Measurements from ENCODE around the gene SMIM17. TPM values are rescaled to one million over a fixed set of nuclear protein-coding genes. Genes with fewer than 3 reads are reported as not detected.

The SMIM17 gene
- total and polyA plus RNA-seq, 5 donors from 2014 or later = 0.45 TPM; not detected in 4

DNA sequence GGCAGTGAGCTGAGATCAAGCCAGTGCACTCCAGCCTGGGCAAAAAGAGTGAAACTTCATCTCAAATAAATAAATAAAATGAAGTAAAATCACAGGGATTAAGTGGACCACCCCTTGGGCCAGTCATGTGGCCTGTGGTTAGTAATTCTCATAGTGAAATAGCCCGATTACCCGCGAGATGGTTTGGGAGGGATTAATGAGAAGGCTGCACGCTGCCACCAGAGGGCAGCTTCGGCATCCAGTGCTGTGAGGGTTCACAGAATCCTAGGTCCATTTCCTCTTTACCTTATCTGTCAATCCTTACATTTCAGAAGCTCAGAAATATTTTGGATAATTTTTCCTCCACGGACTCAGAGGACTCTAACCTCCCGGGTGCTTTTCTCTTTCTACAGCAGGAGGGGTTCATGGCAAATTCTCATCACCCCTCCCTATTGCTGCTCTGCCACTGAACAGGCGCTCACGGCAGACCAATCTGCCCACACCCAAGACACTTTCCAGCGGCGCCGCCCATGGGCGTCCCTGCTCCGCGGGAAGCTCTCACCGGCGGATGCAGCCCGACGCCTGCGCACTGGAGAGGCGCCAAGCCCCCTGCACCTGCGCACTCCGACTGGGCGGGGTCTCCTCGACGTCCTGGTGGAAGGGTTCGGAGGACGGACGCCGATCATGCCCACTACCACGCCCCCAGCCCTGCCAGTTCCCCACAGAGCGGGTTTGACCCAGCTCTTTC lies 17.6 kb downstream of the SMIM17 start:
- Histone ChIP-seq H3K27me3 (ENCODE audit: control insufficient read depth, insufficient read depth, low read length) (no peaks in the 10 kb centered on the region), H3K36me3 (ENCODE audit: control insufficient read depth, insufficient read depth, low read length) (no peaks in the 10 kb centered on the region), H3K27ac (ENCODE audit: insufficient read depth, low read length, poor library complexity, severe bottlenecking) (no peak overlapping the region), H3K9me3 (ENCODE audit: control insufficient read depth in 2 of 2, low read length in 2 of 2) (peaks cover under 1 to 38% of the 10 kb centered on the region in 2 experiments), H3K4me1 (ENCODE audit: control insufficient read depth, insufficient read depth, low read length, poor library complexity, severe bottlenecking) (no peaks in the 10 kb centered on the region), H3K4me3 (ENCODE audit: low read depth, low read length) (no peak overlapping the region)
- DNase-seq (no peak), ATAC-seq (ENCODE audit: low read depth in 2 of 2) (no peak)
- H3K4me3 Mint-ChIP-seq = no peak overlapping the region
- H3K36me3 Mint-ChIP-seq = peaks cover 10% of the 10 kb centered on the region
- peak overlapping the region in 1 of 3 donors; percentile 85 for H3K27ac Mint-ChIP-seq
- peaks cover 0 to 34% (median 9%) of the 10 kb centered on the region in 7 donors for H3K9me3 Mint-ChIP-seq
- no peaks in the 10 kb centered on the region for H3K27me3 Mint-ChIP-seq
- H3K4me1 Mint-ChIP-seq = no peaks in the 10 kb centered on the region

- H3K9me3 Mint-ChIP-seq = peaks cover 0 to 36% (median 9%) of the 10 kb centered on the region in 7 donors
- Histone ChIP-seq H3K4me1 (ENCODE audit: control insufficient read depth, insufficient read depth, low read length, poor library complexity, severe bottlenecking) (no peaks in the 10 kb centered on the region), H3K27ac (ENCODE audit: insufficient read depth, low read length, poor library complexity, severe bottlenecking) (no peak overlapping the region), H3K27me3 (ENCODE audit: control insufficient read depth, insufficient read depth, low read length) (no peaks in the 10 kb centered on the region), H3K4me3 (ENCODE audit: low read depth, low read length) (no peak overlapping the region), H3K36me3 (ENCODE audit: control insufficient read depth, insufficient read depth, low read length) (no peaks in the 10 kb centered on the region), H3K9me3 (ENCODE audit: control insufficient read depth in 2 of 2, low read length in 2 of 2) (peaks cover 0 to 38% of the 10 kb centered on the region in 2 experiments)
- no peak for DNase-seq
- no peaks in the 10 kb centered on the region for H3K27me3 Mint-ChIP-seq
- H3K36me3 Mint-ChIP-seq = peaks cover 10% of the 10 kb centered on the region
- H3K4me1 Mint-ChIP-seq = no peaks in the 10 kb centered on the region
- no peak overlapping the region for H3K27ac Mint-ChIP-seq
- no peak for ATAC-seq (ENCODE audit: low read depth in 2 of 2)
- H3K4me3 Mint-ChIP-seq = no peak overlapping the region
Measured at GRCh38 chr19:56661248-56661647, 18.3 kb downstream of the SMIM17 start.

- H3K4me1 Mint-ChIP-seq = peaks cover 0 to 8% (median 0%) of the 10 kb centered on the region in 4 donors
- no peak overlapping the region for H3K4me3 Mint-ChIP-seq
- Histone ChIP-seq H3K9me3 (ENCODE audit: control insufficient read depth in 2 of 2, low read length in 2 of 2) (peaks cover 0 to 55% of the 10 kb centered on the region in 2 experiments), H3K27ac (ENCODE audit: insufficient read depth, low read length, poor library complexity, severe bottlenecking) (no peak overlapping the region), H3K36me3 (ENCODE audit: control insufficient read depth, insufficient read depth, low read length) (no peaks in the 10 kb centered on the region), H3K4me1 (ENCODE audit: control insufficient read depth, insufficient read depth, low read length, poor library complexity, severe bottlenecking) (no peaks in the 10 kb centered on the region), H3K27me3 (ENCODE audit: control insufficient read depth, insufficient read depth, low read length) (no peaks in the 10 kb centered on the region), H3K4me3 (ENCODE audit: low read depth, low read length) (no peak overlapping the region)
- no peaks in the 10 kb centered on the region for H3K27me3 Mint-ChIP-seq
- ATAC-seq (ENCODE audit: low read depth in 2 of 2) (no peak), DNase-seq (no peak)
- peaks cover 12% of the 10 kb centered on the region for H3K36me3 Mint-ChIP-seq
- peaks cover 0 to 33% (median 7%) of the 10 kb centered on the region in 7 donors for H3K9me3 Mint-ChIP-seq
- H3K27ac Mint-ChIP-seq = no peak overlapping the region
Measured at GRCh38 chr19:56663931-56664500, 21.1 kb downstream of the SMIM17 start.

DNA sequence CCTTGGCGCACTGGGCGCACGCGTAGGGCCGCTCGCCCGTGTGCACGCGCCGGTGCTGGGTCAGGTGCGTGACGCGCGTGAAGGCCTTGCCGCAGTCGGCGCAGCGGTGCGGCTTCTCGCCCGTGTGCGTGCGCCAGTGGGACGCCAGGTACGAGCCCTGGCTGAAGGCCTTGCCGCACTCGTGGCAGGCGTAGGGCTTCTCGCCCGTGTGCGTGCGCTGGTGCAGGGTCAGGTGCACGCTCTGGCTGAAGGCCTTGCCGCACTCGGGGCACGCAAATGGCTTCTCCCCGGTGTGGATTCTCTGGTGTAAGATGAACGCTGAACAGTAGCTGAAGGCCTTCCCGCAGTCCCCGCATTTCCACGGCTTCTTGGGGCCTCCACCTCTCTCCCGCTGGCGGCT lies 21.6 kb downstream of the SMIM17 start:
- Histone ChIP-seq H3K4me1 (ENCODE audit: control insufficient read depth, insufficient read depth, low read length, poor library complexity, severe bottlenecking) (no peaks in the 10 kb centered on the region), H3K9me3 (ENCODE audit: control insufficient read depth in 2 of 2, low read length in 2 of 2) (peaks cover 0 to 55% of the 10 kb centered on the region in 2 experiments), H3K36me3 (ENCODE audit: control insufficient read depth, insufficient read depth, low read length) (no peaks in the 10 kb centered on the region), H3K4me3 (ENCODE audit: low read depth, low read length) (no peak overlapping the region), H3K27ac (ENCODE audit: insufficient read depth, low read length, poor library complexity, severe bottlenecking) (no peak overlapping the region), H3K27me3 (ENCODE audit: control insufficient read depth, insufficient read depth, low read length) (no peaks in the 10 kb centered on the region)
- Mint-ChIP-seq H3K4me1 (peaks cover 0 to 9% (median 0%) of the 10 kb centered on the region in 4 donors), H3K27ac (no peak overlapping the region), H3K9me3 (peaks cover 0 to 29% (median 7%) of the 10 kb centered on the region in 7 donors), H3K36me3 (peaks cover 13% of the 10 kb centered on the region), H3K4me3 (no peak overlapping the region), H3K27me3 (no peaks in the 10 kb centered on the region)
- ATAC-seq (ENCODE audit: low read depth in 2 of 2) (no peak), DNase-seq (no peak)

GRCh38 chr19:56667311-56667870 lies 24.4 kb downstream of the SMIM17 start:
- H3K4me3 ChIP-seq (ENCODE audit: low read depth, low read length) = no peak overlapping the region
- H3K4me1 ChIP-seq (ENCODE audit: control insufficient read depth, insufficient read depth, low read length, poor library complexity, severe bottlenecking) = peaks cover 7% of the 10 kb centered on the region
- DNase-seq = no peak
- Mint-ChIP-seq H3K9me3 (peaks cover 0 to 23% (median 6%) of the 10 kb centered on the region in 7 donors), H3K27ac (peak overlapping the region in 1 of 3 donors; percentile 45), H3K4me3 (no peak overlapping the region), H3K27me3 (no peaks in the 10 kb centered on the region), H3K4me1 (peaks cover 0 to 28% (median under 1%) of the 10 kb centered on the region in 4 donors), H3K36me3 (peaks cover 13% of the 10 kb centered on the region)
- H3K9me3 ChIP-seq (ENCODE audit: control insufficient read depth in 2 of 2, low read length in 2 of 2) = peaks cover 0 to 41% of the 10 kb centered on the region in 2 experiments
- no peak overlapping the region for H3K27ac ChIP-seq (ENCODE audit: insufficient read depth, low read length, poor library complexity, severe bottlenecking)
- no peaks in the 10 kb centered on the region for H3K36me3 ChIP-seq (ENCODE audit: control insufficient read depth, insufficient read depth, low read length)
- no peak for ATAC-seq (ENCODE audit: low read depth in 2 of 2)
- no peaks in the 10 kb centered on the region for H3K27me3 ChIP-seq (ENCODE audit: control insufficient read depth, insufficient read depth, low read length)

DNA sequence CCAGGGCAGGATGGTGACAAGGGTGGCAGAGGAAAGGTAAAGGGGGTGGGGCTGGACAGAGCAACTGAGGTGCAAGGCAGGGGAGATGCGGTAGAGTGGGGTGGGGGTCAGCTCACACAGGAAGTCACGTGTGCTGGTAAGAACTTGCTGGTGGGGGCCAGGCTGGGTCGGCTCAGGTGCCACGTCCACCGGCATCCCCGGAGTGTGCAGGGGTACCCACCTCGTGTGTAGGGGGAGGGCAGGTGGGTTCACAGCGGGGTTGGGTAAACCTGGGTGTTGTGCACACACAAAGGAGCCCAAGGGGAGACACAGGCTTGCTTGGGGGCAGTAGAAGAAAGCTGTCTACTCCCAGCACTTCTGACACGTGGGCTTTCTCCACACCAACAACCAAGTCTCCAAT lies 25.7 kb downstream of the SMIM17 start:
- no peak overlapping the region for H3K4me3 Mint-ChIP-seq
- peaks cover 0 to 33% of the 10 kb centered on the region in 2 experiments for H3K9me3 ChIP-seq (ENCODE audit: control insufficient read depth in 2 of 2, low read length in 2 of 2)

GRCh38 chr19:56670401-56670960 lies 27.5 kb downstream of the SMIM17 start:
- no peaks in the 10 kb centered on the region for H3K36me3 ChIP-seq (ENCODE audit: control insufficient read depth, insufficient read depth, low read length)
- no peak overlapping the region for H3K4me3 ChIP-seq (ENCODE audit: low read depth, low read length)
- Mint-ChIP-seq H3K4me3 (peak overlapping the region in 3 of 4 donors; percentile 79 to 94 (median 90)), H3K36me3 (peaks cover 3% of the 10 kb centered on the region), H3K9me3 (peaks cover 0 to 22% (median 2%) of the 10 kb centered on the region in 7 donors), H3K4me1 (peaks cover 0 to 28% (median 3%) of the 10 kb centered on the region in 4 donors), H3K27me3 (no peaks in the 10 kb centered on the region), H3K27ac (peak overlapping the region in 1 of 3 donors; percentile 78)
- DNase-seq (no peak), ATAC-seq (ENCODE audit: low read depth in 2 of 2) (no peak)
- peaks cover 7% of the 10 kb centered on the region for H3K4me1 ChIP-seq (ENCODE audit: control insufficient read depth, insufficient read depth, low read length, poor library complexity, severe bottlenecking)
- no peaks in the 10 kb centered on the region for H3K27me3 ChIP-seq (ENCODE audit: control insufficient read depth, insufficient read depth, low read length)
- peaks cover 2 to 17% of the 10 kb centered on the region in 2 experiments for H3K9me3 ChIP-seq (ENCODE audit: control insufficient read depth in 2 of 2, low read length in 2 of 2)
- no peak overlapping the region for H3K27ac ChIP-seq (ENCODE audit: insufficient read depth, low read length, poor library complexity, severe bottlenecking)

More for the DNA sequence above, 25.7 kb downstream of the SMIM17 start:
- H3K27me3 ChIP-seq (ENCODE audit: control insufficient read depth, insufficient read depth, low read length) = no peaks in the 10 kb centered on the region
- no peaks in the 10 kb centered on the region for H3K27me3 Mint-ChIP-seq
- H3K4me1 Mint-ChIP-seq = peaks cover 0 to 28% (median under 1%) of the 10 kb centered on the region in 4 donors
- peaks cover 7% of the 10 kb centered on the region for H3K4me1 ChIP-seq (ENCODE audit: control insufficient read depth, insufficient read depth, low read length, poor library complexity, severe bottlenecking)
- H3K4me3 ChIP-seq (ENCODE audit: low read depth, low read length) = no peak overlapping the region
- no peak overlapping the region for H3K27ac ChIP-seq (ENCODE audit: insufficient read depth, low read length, poor library complexity, severe bottlenecking)
- no peaks in the 10 kb centered on the region for H3K36me3 ChIP-seq (ENCODE audit: control insufficient read depth, insufficient read depth, low read length)
- H3K27ac Mint-ChIP-seq = no peak overlapping the region
- ATAC-seq (ENCODE audit: low read depth in 2 of 2) (no peak), DNase-seq (no peak)
- H3K9me3 Mint-ChIP-seq = peaks cover 0 to 17% (median 4%) of the 10 kb centered on the region in 7 donors
- H3K36me3 Mint-ChIP-seq = peaks cover 9% of the 10 kb centered on the region

All from CD4-positive, CD25-positive, alpha-beta regulatory T cell (primary cell).